Endothelial cell of umbilical vein (primary cell): ENCODE results near the gene RCAN3. TPM values are rescaled to one million over a fixed set of nuclear protein-coding genes. Genes with fewer than 3 reads are reported as not detected.

Experiments used
- BruUV-seq: library from RNA; stranded (reverse); fragments of 400-500 nt; replicated peaks from 2 replicates; lab custom pipeline; 2021; lab: Mats Ljungman, UMichigan
- CTCF ChIA-PET: fragments of 300-600, 350-600 bp; sonication (Branson Sonifier 250); formaldehyde crosslinking; loops from one replicate; lab custom pipeline; 2021; ENCODE audit warnings: antibody characterized with exemption, inconsistent platforms; lab: Charles Lee
- POLR2A ChIA-PET: fragments of 300-600, 350-600 bp; sonication (Branson Sonifier 250); formaldehyde crosslinking; loops from one replicate; lab custom pipeline; 2021; ENCODE audit warnings: antibody characterized with exemption, inconsistent platforms; lab: Charles Lee
- DNase-seq: peaks from one replicate; pipeline ENCODE4 v3.0.0-alpha.2; 2011; ENCODE audit warnings: low read depth, low spot score
- FAIRE-seq: peaks from 2 replicates; lab custom pipeline; 2011; peaks lifted over from hg19 to GRCh38; lab: Jason Lieb, UNC
- H2AFZ ChIP-seq: 2 replicates; pipeline ENCODE4 v1.6.0; 2012; ENCODE audit warnings: low read depth, low read length, control low read depth, inconsistent platforms
- H3K27ac ChIP-seq: 2 replicates; pipeline ENCODE4 v1.5.1; 2011; ENCODE audit warnings: low read depth, mild to moderate bottlenecking, control low read depth, low read length, moderate library complexity; ENCODE audit not compliant: insufficient read depth
- H3K27me3 ChIP-seq, 2 experiments: 2 replicates each; pipeline versions ENCODE4 v1.6.0 to v1.6.1; 2011; ENCODE audit warnings: low read length in 2 of 2, mixed read lengths in 1 of 2; ENCODE audit not compliant: control insufficient read depth in 2 of 2, insufficient read depth in 2 of 2
- H3K36me3 ChIP-seq, 2 experiments: 2 replicates in 1 of 2; 3 replicates in 1 of 2; pipeline ENCODE4 v1.5.1; 2011; ENCODE audit warnings: low read length in 2 of 2, mild to moderate bottlenecking in 1 of 2, moderate library complexity in 1 of 2; ENCODE audit not compliant: control insufficient read depth in 2 of 2, insufficient read depth in 2 of 2; ENCODE audit errors: extremely low read depth in 1 of 2
- H3K4me1 ChIP-seq: 3 replicates; pipeline ENCODE4 v1.5.1; 2011; ENCODE audit warnings: mild to moderate bottlenecking, low read length; ENCODE audit not compliant: control insufficient read depth, insufficient read depth; ENCODE audit errors: extremely low read depth
- H3K4me2 ChIP-seq: 2 replicates; pipeline ENCODE4 v1.6.1; 2011; ENCODE audit warnings: low read length, control low read depth, mixed read lengths; ENCODE audit not compliant: insufficient read depth
- H3K4me3 ChIP-seq, 3 experiments: fragments of 200-600 bp in 1 of 3; sonication (generic), shearing (Covaris generic) in 1 of 3; replicated peaks in 1 of 3; 2 replicates each; pipeline ENCODE4 v1.5.1; 2011 to 2016; ENCODE audit warnings: control low read depth in 3 of 3, low read length in 3 of 3, mild to moderate bottlenecking in 2 of 3, inconsistent platforms in 1 of 3, low read depth in 1 of 3, moderate library complexity in 1 of 3; ENCODE audit not compliant: insufficient read depth in 1 of 3
- H3K79me2 ChIP-seq: 2 replicates; pipeline ENCODE4 v1.6.0; 2012; ENCODE audit warnings: low read length, inconsistent platforms; ENCODE audit not compliant: control insufficient read depth, insufficient read depth
- H3K9ac ChIP-seq: replicated peaks from 2 replicates; pipeline ENCODE3; 2011; ENCODE audit warnings: low read length, control low read depth; ENCODE audit not compliant: insufficient read depth; ENCODE audit errors: extremely low read depth
- H3K9me1 ChIP-seq: replicated peaks from 3 replicates; pipeline ENCODE4 v1.6.0; 2011; ENCODE audit warnings: mild to moderate bottlenecking, low read length; ENCODE audit not compliant: control insufficient read depth, insufficient read depth; ENCODE audit errors: extremely low read depth
- H3K9me3 ChIP-seq: replicated peaks from 2 replicates; pipeline ENCODE4 v1.5.1; 2012; ENCODE audit warnings: low read length, inconsistent platforms; ENCODE audit not compliant: control insufficient read depth, insufficient read depth
- H4K20me1 ChIP-seq: replicated peaks from 2 replicates; pipeline ENCODE3; 2011; ENCODE audit warnings: mild to moderate bottlenecking, low read length; ENCODE audit not compliant: control insufficient read depth, insufficient read depth; ENCODE audit errors: extremely low read depth
- CTCF ChIP-seq, 2 donors: IDR thresholded peaks; 1 replicate in 1 of 2; 2 replicates in 1 of 2; pipeline ENCODE4 v1.5.1; 2011; ENCODE audit warnings: low read length in 2 of 2, mild to moderate bottlenecking in 2 of 2, moderate library complexity in 2 of 2, control low read depth in 1 of 2, inconsistent platforms in 1 of 2, low read depth in 1 of 2; ENCODE audit not compliant: insufficient read depth in 1 of 2; ENCODE audit errors: extremely low read depth in 1 of 2
- EZH2 ChIP-seq: IDR thresholded peaks from 2 replicates; pipeline ENCODE4 v1.6.1; 2012; ENCODE audit warnings: borderline replicate concordance, low read depth, mild to moderate bottlenecking, moderate library complexity, low read length, inconsistent platforms; ENCODE audit not compliant: severe bottlenecking
- FOS ChIP-seq: IDR thresholded peaks from 2 replicates; pipeline ENCODE4 v1.6.1; 2011; ENCODE audit warnings: mild to moderate bottlenecking, low read length, moderate library complexity, borderline replicate concordance; ENCODE audit not compliant: insufficient read depth
- GATA2 ChIP-seq: IDR thresholded peaks from 2 replicates; pipeline ENCODE4 v1.7.0; 2011; ENCODE audit warnings: low read depth, mild to moderate bottlenecking, moderate library complexity, mixed read lengths, low read length; ENCODE audit not compliant: insufficient read length, insufficient read depth
- JUN ChIP-seq: IDR thresholded peaks from 2 replicates; pipeline ENCODE4 v1.6.1; 2011; ENCODE audit warnings: borderline replicate concordance, low read depth; ENCODE audit not compliant: insufficient read length, insufficient read depth
- MYC ChIP-seq: IDR thresholded peaks from one replicate; pipeline ENCODE4 v1.6.1; 2011; ENCODE audit warnings: mild to moderate bottlenecking, low read depth, low read length
- POLR2A ChIP-seq: IDR thresholded peaks from 2 replicates; pipeline ENCODE4 v1.6.1; 2012; ENCODE audit warnings: low read depth, mild to moderate bottlenecking, control low read depth, low read length
- POLR2AphosphoS5 ChIP-seq: IDR thresholded peaks from 2 replicates; pipeline ENCODE4 v1.6.1; 2012; ENCODE audit warnings: low read depth, mild to moderate bottlenecking, control low read depth, low read length, moderate library complexity; ENCODE audit not compliant: insufficient read depth
- dilution Hi-C: fragments of 300-500 bp; cut with MboI; formaldehyde crosslinking; loops from one replicate; pipeline ENCODE4 v1.15.0; 2019; ENCODE audit warnings: low sequenced_read_pairs; ENCODE audit not compliant: extremely low pct_ligation_motif_present
- intact Hi-C: fragments of 100-400 bp; cut with micrococcal nuclease; formaldehyde crosslinking; loops from one replicate; pipeline ENCODE4 v1.10.0; 2022
- polyA plus RNA-seq, 4 experiments: library from polyadenylated mRNA; depleted of rRNA in 3 of 4; stranded (reverse) in 3 of 4; unstranded in 1 of 4; fragments of >200 nt; gene quantifications; 2 replicates each; pipeline versions ENCODE4 v1.2.1 to v1.2.3, GENCODE V29; 2011 to 2012; ENCODE audit warnings: missing spikeins in 1 of 4
- total RNA-seq: library from RNA; stranded (reverse); gene quantifications from 2 replicates; pipeline ENCODE4 v1.2.3, GENCODE V29; 2021
- TF ChIP-seq, protein P1 (sequence below): IDR thresholded peaks from 2 replicates; pipeline ENCODE4 v1.6.1; 2011; ENCODE audit not compliant: insufficient read depth, insufficient read length

RCAN3 gene
- total and polyA plus RNA-seq, 2 donors (not counting 3 experiments of a cell fraction or from before 2014, with no cell fraction given), result 0.99 to 5.1 TPM

DNA sequence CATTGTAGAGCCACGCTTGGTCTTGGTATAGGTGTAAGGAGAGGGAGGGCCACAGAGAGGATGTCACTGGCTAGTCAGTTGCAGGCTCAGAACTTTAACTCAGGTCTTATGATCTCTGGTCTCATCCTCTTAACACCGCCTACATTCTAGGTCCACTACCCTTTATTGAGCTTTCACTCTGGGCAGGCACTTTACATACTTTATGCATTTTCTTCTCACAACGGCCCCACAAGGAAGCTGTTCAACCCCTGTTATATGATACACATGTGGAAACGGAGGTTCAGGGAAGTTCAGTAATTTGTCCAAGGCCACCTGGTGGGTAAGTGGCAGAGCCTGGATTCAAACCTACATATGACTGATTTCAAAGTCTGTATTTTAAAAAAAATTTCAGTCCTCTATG is 25.3 kb upstream of the RCAN3 start:
- Histone ChIP-seq H3K9me3 (no peaks in the 10 kb centered on the region), H3K27ac (no peak overlapping the region), H3K4me1 (no peaks in the 10 kb centered on the region), H3K9ac (no peak overlapping the region), H4K20me1 (no peaks in the 10 kb centered on the region), H3K4me3 (no peak overlapping the region), H3K9me1 (no peaks in the 10 kb centered on the region), H3K79me2 (no peaks in the 10 kb centered on the region), H3K36me3 (no peaks in the 10 kb centered on the region), H3K27me3 (no peaks in the 10 kb centered on the region), H3K4me2 (no peak overlapping the region), H2AFZ (no peak overlapping the region)
- CTCF ChIA-PET, result interaction anchor here (1.0 to 1.8 kb wide), 4 partner anchors 9 to 278 kb away, joined by 4 to 5 read pairs (median 4); no protein-coding TSS in a partner anchor
- dilution Hi-C loops (no loop called here), intact Hi-C loops (no loop called here)
- no peak for DNase-seq
- BruUV-seq, result no TSS peak
- POLR2A ChIA-PET, result no interaction called here
- no peak for FAIRE-seq
- no peak for TF ChIP-seq EZH2
- TF ChIP-seq FOS, result no peak
- no peak for TF ChIP-seq CTCF (IDR thresholded peaks at IDR 0.05; ENCODE audit: extremely low read depth in 1 of 2, insufficient read depth in 1 of 2, low read depth in 1 of 2, low read length in 2 of 2)
- TF ChIP-seq, protein P1, sequence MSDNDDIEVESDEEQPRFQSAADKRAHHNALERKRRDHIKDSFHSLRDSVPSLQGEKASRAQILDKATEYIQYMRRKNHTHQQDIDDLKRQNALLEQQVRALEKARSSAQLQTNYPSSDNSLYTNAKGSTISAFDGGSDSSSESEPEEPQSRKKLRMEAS, result no peak
- TF ChIP-seq GATA2, result no peak
- TF ChIP-seq POLR2AphosphoS5, result no peak
- TF ChIP-seq MYC, result no peak
- TF ChIP-seq JUN, result no peak
- TF ChIP-seq POLR2A, result no peak
